PFSK-1 (cell line): ENCODE results near the gene TSPAN5.

Experiments used
- FOXP2 ChIP-seq: optimal IDR thresholded peaks from 2 replicates; pipeline ENCODE3; 2011; ENCODE audit warnings: borderline replicate concordance, control low read depth, inconsistent platforms; ENCODE audit not compliant: insufficient read depth; ENCODE audit errors: extremely low read length, extremely low read depth
- POLR2AphosphoS5 ChIP-seq: IDR thresholded peaks from 2 replicates; pipeline ENCODE4 v1.6.1; 2012; ENCODE audit warnings: low read depth, mild to moderate bottlenecking, control low read depth, low read length, moderate library complexity
- REST ChIP-seq, 2 experiments: IDR thresholded peaks; 2 replicates each; pipeline versions ENCODE4 v1.6.1 to v1.8.0; 2011 to 2012; ENCODE audit warnings: low read depth in 2 of 2, low read length in 2 of 2, control low read depth in 1 of 2, inconsistent platforms in 1 of 2, mild to moderate bottlenecking in 1 of 2, moderate library complexity in 1 of 2; ENCODE audit not compliant: insufficient read depth in 1 of 2
- SIN3A ChIP-seq: IDR thresholded peaks from 2 replicates; pipeline ENCODE4 v1.6.1; 2012; ENCODE audit warnings: mild to moderate bottlenecking, low read length, moderate library complexity, borderline replicate concordance; ENCODE audit not compliant: insufficient read depth
- TAF1 ChIP-seq: IDR thresholded peaks from 2 replicates; pipeline ENCODE4 v1.6.1; 2012; ENCODE audit warnings: low read length, control low read depth, borderline replicate concordance; ENCODE audit not compliant: insufficient read depth

TSPAN5 gene

GRCh38 chr4:98506462-98507132 is 151.8 kb downstream of the TSPAN5 start:
- TF ChIP-seq TAF1 (no peak), REST (IDR thresholded peaks at IDR 0.05; ENCODE audit: insufficient read depth in 1 of 2, low read depth in 2 of 2, low read length in 2 of 2) (no peak), FOXP2 (no peak), POLR2AphosphoS5 (no peak), SIN3A (no peak)

GRCh38 chr4:98505992-98506391 is 152.4 kb downstream of the TSPAN5 start:
- TF ChIP-seq TAF1 (no peak), POLR2AphosphoS5 (no peak), SIN3A (no peak), REST (IDR thresholded peaks at IDR 0.05; ENCODE audit: insufficient read depth in 1 of 2, low read depth in 2 of 2, low read length in 2 of 2) (no peak), FOXP2 (no peak)

GRCh38 chr4:98504091-98504490 is 154.3 kb downstream of the TSPAN5 start:
- TF ChIP-seq FOXP2 (no peak), SIN3A (no peak), REST (IDR thresholded peaks at IDR 0.05; ENCODE audit: insufficient read depth in 1 of 2, low read depth in 2 of 2, low read length in 2 of 2) (no peak), TAF1 (no peak), POLR2AphosphoS5 (no peak)

GRCh38 chr4:98503676-98504075 is 154.7 kb downstream of the TSPAN5 start:
- no peak for TF ChIP-seq POLR2AphosphoS5
- TF ChIP-seq REST (IDR thresholded peaks at IDR 0.05; ENCODE audit: insufficient read depth in 1 of 2, low read depth in 2 of 2, low read length in 2 of 2): no peak
- TF ChIP-seq SIN3A: no peak
- TF ChIP-seq TAF1: no peak
- TF ChIP-seq FOXP2: no peak

GRCh38 chr4:98502624-98503023 is 155.8 kb downstream of the TSPAN5 start:
- TF ChIP-seq SIN3A: no peak
- TF ChIP-seq TAF1: no peak
- no peak for TF ChIP-seq POLR2AphosphoS5
- TF ChIP-seq FOXP2: no peak
- no peak for TF ChIP-seq REST (IDR thresholded peaks at IDR 0.05; ENCODE audit: insufficient read depth in 1 of 2, low read depth in 2 of 2, low read length in 2 of 2)
